Muscle layer of colon (tissue), 2 donors: ENCODE measurements around the gene CTNND2.
"Not testable (repeated sequence)": the region's sequence is repeated elsewhere in the genome, so short reads cannot be mapped to it uniquely, and the experiment has no call there.

Experiments
- H3K27ac ChIP-seq: one replicate; pipeline ENCODE4 v1.7.0; 2013; ENCODE audit warnings: low read depth, mild to moderate bottlenecking, low read length, moderate library complexity
- H3K27me3 ChIP-seq, 2 donors: one replicate each; pipeline ENCODE4 v1.7.0; 2013; ENCODE audit warnings: low read length in 2 of 2, mild to moderate bottlenecking in 2 of 2; ENCODE audit not compliant: insufficient read depth in 2 of 2, control insufficient read depth in 1 of 2
- H3K36me3 ChIP-seq: one replicate; pipeline ENCODE4 v1.7.0; 2013; ENCODE audit warnings: mild to moderate bottlenecking, low read length; ENCODE audit not compliant: insufficient read depth
- H3K4me1 ChIP-seq: one replicate; pipeline ENCODE4 v1.7.0; 2013; ENCODE audit warnings: mild to moderate bottlenecking, low read length; ENCODE audit not compliant: insufficient read depth
- H3K4me3 ChIP-seq, 2 donors: one replicate each; pipeline ENCODE4 v1.7.0; 2013; ENCODE audit warnings: low read length in 2 of 2, low read depth in 1 of 2, mild to moderate bottlenecking in 1 of 2, moderate library complexity in 1 of 2
- H3K9ac ChIP-seq: one replicate; pipeline ENCODE4 v1.7.0; 2013; ENCODE audit warnings: low read length
- H3K9me3 ChIP-seq: one replicate; pipeline ENCODE4 v1.7.0; 2013; ENCODE audit warnings: mild to moderate bottlenecking, low read length
- donor health status: abdominal sarcoma.
- donor health status: Adenocarcinoma of cecum.

Gene CTNND2

GRCh38 chr5:11335881-11336760, 568.1 kb downstream of the CTNND2 start:
- H3K36me3 ChIP-seq = no peaks in the 10 kb centered on the region
- no peak overlapping the region for H3K27ac ChIP-seq
- H3K27me3 ChIP-seq = no peaks in the 10 kb centered on the region
- no peaks in the 10 kb centered on the region for H3K4me1 ChIP-seq
- H3K9ac ChIP-seq = no peak overlapping the region
- no peak overlapping the region for H3K4me3 ChIP-seq
- H3K9me3 ChIP-seq = no peaks in the 10 kb centered on the region

DNA sequence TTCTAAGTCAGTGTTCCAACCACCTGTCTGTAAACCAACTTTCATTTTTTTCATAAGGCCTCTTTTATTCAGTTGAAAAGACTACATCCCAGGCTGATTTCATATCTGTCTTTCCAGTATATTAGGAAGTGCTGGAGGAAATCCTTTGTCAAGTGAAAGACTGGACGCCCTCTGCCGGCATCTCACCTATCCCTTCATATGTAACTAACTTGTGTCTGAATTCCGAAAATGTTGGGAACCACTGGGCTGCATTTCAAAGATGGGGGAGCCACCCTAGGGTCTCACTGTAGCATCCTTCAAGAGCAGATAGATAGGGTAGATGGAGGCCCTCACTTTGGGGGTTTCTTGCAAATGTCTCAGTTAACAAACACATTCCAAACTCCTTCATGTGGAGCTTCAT, 569.8 kb downstream of the CTNND2 start:
- Histone ChIP-seq H3K9me3 (no peaks in the 10 kb centered on the region), H3K4me3 (no peak overlapping the region), H3K4me1 (no peaks in the 10 kb centered on the region), H3K36me3 (no peaks in the 10 kb centered on the region), H3K27ac (no peak overlapping the region), H3K27me3 (no peaks in the 10 kb centered on the region), H3K9ac (no peak overlapping the region)

- Histone ChIP-seq H3K9me3 (no peaks in the 10 kb centered on the region), H3K4me3 (no peak overlapping the region), H3K9ac (no peak overlapping the region), H3K36me3 (no peaks in the 10 kb centered on the region), H3K27ac (no peak overlapping the region), H3K4me1 (no peaks in the 10 kb centered on the region), H3K27me3 (no peaks in the 10 kb centered on the region)
Observed at GRCh38 chr5:11329679-11330078, 574.6 kb downstream of the CTNND2 start.

DNA sequence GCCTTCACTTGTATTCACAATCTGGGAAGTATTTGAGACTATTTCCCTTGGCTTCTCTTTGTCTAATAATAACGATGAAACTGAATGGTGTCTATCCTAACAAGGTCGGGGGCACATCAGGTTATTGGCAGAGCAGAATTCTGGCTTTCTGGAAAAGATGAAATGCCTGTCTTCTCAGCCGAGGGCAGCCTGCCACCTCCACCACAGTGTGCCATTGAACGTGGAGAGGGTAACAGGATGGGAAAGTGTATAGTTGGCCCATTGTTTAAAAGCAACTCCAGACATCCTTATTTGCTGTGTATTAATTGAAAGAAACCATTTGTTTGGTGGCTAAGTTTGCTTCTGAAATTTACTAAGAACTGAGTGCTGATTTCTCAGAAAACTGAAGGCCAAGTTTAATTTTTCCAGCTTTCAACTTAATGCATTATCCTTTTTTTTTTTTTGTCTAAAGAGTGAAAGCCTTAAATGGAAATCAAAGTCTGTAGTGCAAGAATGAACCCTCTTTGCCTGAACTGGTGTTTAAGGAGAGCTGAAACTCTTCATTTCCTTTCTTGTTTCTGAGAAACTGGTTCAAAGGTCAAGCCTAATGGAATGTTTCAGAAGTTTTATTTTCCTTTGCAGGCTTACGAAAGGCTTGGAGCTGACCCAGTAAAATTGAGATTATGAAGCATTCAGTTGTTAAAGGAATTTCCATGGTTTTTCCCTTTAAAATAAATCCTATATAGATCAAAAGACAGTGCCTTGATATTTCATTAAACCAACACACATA, 579.5 kb downstream of the CTNND2 start:
- H3K36me3 ChIP-seq = no peaks in the 10 kb centered on the region
- H3K9ac ChIP-seq = no peak overlapping the region
- H3K4me3 ChIP-seq = no peak overlapping the region
- H3K4me1 ChIP-seq = no peaks in the 10 kb centered on the region
- no peak overlapping the region for H3K27ac ChIP-seq
- H3K9me3 ChIP-seq = no peaks in the 10 kb centered on the region
- H3K27me3 ChIP-seq = no peaks in the 10 kb centered on the region

DNA sequence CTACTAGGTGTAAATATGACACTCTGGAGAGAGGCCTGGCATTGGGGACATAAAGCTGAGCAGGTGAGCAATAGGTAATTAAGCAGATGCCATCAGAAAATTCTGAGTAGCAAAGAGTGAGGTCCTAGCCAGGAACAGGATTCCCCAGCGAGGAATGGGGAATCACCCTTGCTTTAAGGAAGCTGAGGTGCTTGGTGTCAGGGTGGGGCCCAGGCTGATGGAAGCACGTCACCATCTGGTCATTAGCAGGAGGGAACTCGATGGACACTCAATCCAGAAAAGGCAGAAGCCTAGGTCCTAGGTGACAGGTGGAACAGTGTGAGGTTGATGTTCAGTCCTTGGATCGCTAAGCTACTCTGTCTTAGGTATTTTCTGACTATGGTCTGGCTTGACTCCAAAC, 580.5 kb downstream of the CTNND2 start:
- H3K4me1 ChIP-seq = no peaks in the 10 kb centered on the region
- H3K9ac ChIP-seq = no peak overlapping the region
- no peaks in the 10 kb centered on the region for H3K36me3 ChIP-seq
- H3K4me3 ChIP-seq = no peak overlapping the region
- H3K9me3 ChIP-seq = no peaks in the 10 kb centered on the region
- H3K27me3 ChIP-seq = no peaks in the 10 kb centered on the region
- no peak overlapping the region for H3K27ac ChIP-seq

GRCh38 chr5:11322133-11322532, 582.1 kb downstream of the CTNND2 start:
- Histone ChIP-seq H3K9me3 (no peaks in the 10 kb centered on the region), H3K27me3 (no peaks in the 10 kb centered on the region), H3K4me3 (no peak overlapping the region), H3K36me3 (no peaks in the 10 kb centered on the region), H3K4me1 (no peaks in the 10 kb centered on the region), H3K9ac (no peak overlapping the region), H3K27ac (no peak overlapping the region)

DNA sequence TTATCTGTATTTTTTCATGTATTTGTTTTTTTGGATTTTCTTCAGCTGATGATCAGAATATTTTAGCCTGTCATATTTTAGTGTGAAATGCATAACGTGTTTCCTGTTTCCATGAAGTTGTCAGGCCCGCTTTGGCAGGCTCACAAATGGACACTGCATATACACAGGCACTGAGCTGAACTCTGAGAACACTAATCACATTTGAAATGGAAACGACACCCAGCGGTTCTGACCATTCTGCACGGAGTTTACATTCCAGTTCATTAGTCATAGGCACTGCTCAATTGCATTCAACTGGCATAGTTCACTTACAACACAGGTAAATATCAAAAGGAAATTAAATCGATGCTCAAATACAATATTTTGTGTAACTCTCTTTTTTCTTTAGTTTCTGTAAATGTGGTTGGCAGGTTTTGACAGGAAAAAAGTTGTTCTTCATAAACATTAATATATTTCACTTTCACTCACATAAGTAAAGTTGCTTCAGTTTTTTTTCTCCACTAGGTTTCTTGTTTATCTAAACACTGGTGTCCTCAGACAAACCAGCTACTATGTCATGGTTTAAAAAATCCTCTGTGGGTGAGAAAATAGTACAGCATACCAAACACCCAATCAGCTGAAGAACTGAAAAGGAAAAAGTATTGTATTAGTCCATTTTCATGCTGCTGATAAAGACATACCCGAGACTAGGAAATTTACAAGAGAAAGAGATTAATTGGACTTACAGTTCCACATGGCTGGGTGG, 584.2 kb downstream of the CTNND2 start:
- H3K36me3 ChIP-seq = no peaks in the 10 kb centered on the region
- no peaks in the 10 kb centered on the region for H3K4me1 ChIP-seq
- no peak overlapping the region for H3K27ac ChIP-seq
- H3K9me3 ChIP-seq = no peaks in the 10 kb centered on the region
- no peak overlapping the region for H3K9ac ChIP-seq
- no peak overlapping the region for H3K4me3 ChIP-seq
- H3K27me3 ChIP-seq = no peaks in the 10 kb centered on the region

DNA sequence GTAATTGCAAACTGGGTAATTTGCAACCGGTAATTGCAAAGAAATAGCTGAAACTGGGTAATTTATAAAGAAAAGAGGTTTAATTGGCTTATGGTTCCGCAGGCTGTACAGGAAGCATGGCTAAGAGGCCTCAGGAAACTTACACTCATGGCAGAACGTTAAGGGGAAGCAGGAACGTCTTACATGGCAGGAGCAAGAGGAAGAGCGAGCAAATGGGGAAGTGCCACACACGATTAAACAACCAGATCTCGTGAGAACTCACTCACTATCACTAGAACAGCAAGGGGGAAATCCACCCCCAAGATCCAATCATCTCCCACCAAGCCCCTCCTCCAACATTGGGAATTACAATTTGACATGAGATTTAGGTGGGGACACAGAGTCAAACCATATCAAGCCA, 590.6 kb downstream of the CTNND2 start:
- not testable (repeated sequence) for H3K27ac ChIP-seq, H3K4me3 ChIP-seq, H3K9ac ChIP-seq, H3K9me3 ChIP-seq, H3K36me3 ChIP-seq, H3K4me1 ChIP-seq, H3K27me3 ChIP-seq

GRCh38 chr5:11311731-11312130, 592.5 kb downstream of the CTNND2 start:
- H3K36me3 ChIP-seq = no peaks in the 10 kb centered on the region
- no peaks in the 10 kb centered on the region for H3K27me3 ChIP-seq
- no peak overlapping the region for H3K27ac ChIP-seq
- H3K9ac ChIP-seq = no peak overlapping the region
- no peak overlapping the region for H3K4me3 ChIP-seq
- no peaks in the 10 kb centered on the region for H3K9me3 ChIP-seq
- no peaks in the 10 kb centered on the region for H3K4me1 ChIP-seq

- no peaks in the 10 kb centered on the region for H3K27me3 ChIP-seq
- no peak overlapping the region for H3K27ac ChIP-seq
- no peak overlapping the region for H3K9ac ChIP-seq
- H3K4me1 ChIP-seq = no peaks in the 10 kb centered on the region
- no peaks in the 10 kb centered on the region for H3K36me3 ChIP-seq
- no peak overlapping the region for H3K4me3 ChIP-seq
- no peaks in the 10 kb centered on the region for H3K9me3 ChIP-seq
Observed at GRCh38 chr5:11311272-11311671, 593.0 kb downstream of the CTNND2 start.

DNA sequence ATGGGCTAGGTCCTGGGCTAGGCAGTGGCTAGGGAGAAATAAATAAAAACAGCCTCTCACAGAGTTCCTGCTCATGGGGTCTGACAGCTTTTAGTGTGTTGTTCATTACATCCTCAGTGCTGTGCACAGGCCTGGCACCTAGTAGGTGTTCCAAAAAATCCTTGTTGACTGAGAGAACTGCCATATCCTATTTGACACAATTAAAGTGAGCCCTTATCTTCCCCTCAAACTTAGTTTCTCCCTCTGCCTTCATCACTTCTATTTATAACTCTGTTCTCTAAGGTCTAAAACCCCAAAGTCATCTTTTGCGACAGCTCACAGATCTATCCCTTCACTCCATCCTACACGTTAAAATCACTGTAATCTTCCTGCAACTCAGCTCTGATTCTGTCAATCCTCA, 594.1 kb downstream of the CTNND2 start:
- no peak overlapping the region for H3K4me3 ChIP-seq
- no peaks in the 10 kb centered on the region for H3K9me3 ChIP-seq
- H3K4me1 ChIP-seq = no peaks in the 10 kb centered on the region
- H3K27me3 ChIP-seq = no peaks in the 10 kb centered on the region
- H3K9ac ChIP-seq = no peak overlapping the region
- H3K27ac ChIP-seq = no peak overlapping the region
- no peaks in the 10 kb centered on the region for H3K36me3 ChIP-seq
